AG04449 (cell line): ENCODE data around the gene GAK.

Source experiments
- CTCF ChIA-PET: fragments of 350-600 bp; formaldehyde crosslinking; extraction: SDS; loops from one replicate; lab custom pipeline; 2021; ENCODE audit warnings: antibody characterized with exemption; lab: Yijun Ruan, JAX
- POLR2A ChIA-PET: fragments of 400-600, 350-600 bp; formaldehyde crosslinking; extraction: SDS; loops from one replicate; lab custom pipeline; 2020; ENCODE audit warnings: antibody characterized with exemption, inconsistent platforms; lab: Yijun Ruan, JAX
- DNase-seq: peaks from one replicate; pipeline ENCODE4 v3.0.0-alpha.2; 2010; ENCODE audit warnings: low read depth, low spot score
- H3K4me3 ChIP-seq: 2 replicates; pipeline ENCODE4 v1.5.1; 2011; ENCODE audit warnings: low read depth, mild to moderate bottlenecking, control low read depth, low read length
- CTCF ChIP-seq: IDR thresholded peaks from one replicate; pipeline ENCODE4 v1.5.1; 2011; ENCODE audit warnings: mild to moderate bottlenecking, moderate library complexity, low read length, control low read depth, inconsistent platforms; ENCODE audit not compliant: insufficient read depth; ENCODE audit errors: missing control alignments

The GAK gene

GRCh38 chr4:836750-837301 lies 95.3 kb downstream of the GAK start:
- no peak for TF ChIP-seq CTCF
- no peak for DNase-seq
- POLR2A ChIA-PET = no interaction called here
- no peak overlapping the region for H3K4me3 ChIP-seq
- CTCF ChIA-PET = interaction anchor here (1.3 kb wide), 1 partner anchor 42 kb away, joined by 3 read pairs; no protein-coding TSS in a partner anchor

GRCh38 chr4:836003-836511 lies 96.1 kb downstream of the GAK start:
- TF ChIP-seq CTCF = no peak
- POLR2A ChIA-PET = no interaction called here
- H3K4me3 ChIP-seq = no peak overlapping the region
- no peak for DNase-seq
- CTCF ChIA-PET = interaction anchor here (1.3 kb wide), 1 partner anchor 41 kb away, joined by 3 read pairs; no protein-coding TSS in a partner anchor

- POLR2A ChIA-PET = no interaction called here
- H3K4me3 ChIP-seq = no peak overlapping the region
- CTCF ChIA-PET = no interaction called here
- no peak for DNase-seq
- no peak for TF ChIP-seq CTCF
These were observed 96.7 kb downstream of the GAK start for GRCh38 chr4:835148-836002.

GRCh38 chr4:834368-835147 lies 97.6 kb downstream of the GAK start:
- TF ChIP-seq CTCF = no peak
- no peak overlapping the region for H3K4me3 ChIP-seq
- CTCF ChIA-PET = no interaction called here
- POLR2A ChIA-PET = no interaction called here
- DNase-seq = no peak

- ChIA-PET POLR2A (no interaction called here), CTCF (no interaction called here)
- no peak for DNase-seq
- TF ChIP-seq CTCF = no peak
- H3K4me3 ChIP-seq = no peak overlapping the region
These were observed 98.3 kb downstream of the GAK start for GRCh38 chr4:833731-834367.
